SIG-M5 treated with dmso at 0.1 percent for 504 hours (cell line): ENCODE data around the gene THAP12.

Experiments
- DNase-seq: peaks from one replicate; lab custom pipeline; 2025; ENCODE audit not compliant: unreplicated experiment; lab: John Stamatoyannopoulos, UW

Gene THAP12

GRCh38 chr11:76380159-76380976 lies 564 bp downstream of the THAP12 start:
- DNase-seq, result no peak

GRCh38 chr11:76379807-76380158 lies 1.1 kb downstream of the THAP12 start:
- no peak for DNase-seq

- no peak for DNase-seq
Observed at GRCh38 chr11:76376746-76377558, 4.0 kb downstream of the THAP12 start.

GRCh38 chr11:76371170-76371569 lies 9.8 kb downstream of the THAP12 start:
- peak; percentile 28 for DNase-seq

GRCh38 chr11:76369406-76369805 lies 11.5 kb downstream of the THAP12 start:
- no peak for DNase-seq

- DNase-seq, result no peak
Observed at GRCh38 chr11:76368490-76368889, 12.4 kb downstream of the THAP12 start.

GRCh38 chr11:76365038-76365679 lies 15.8 kb downstream of the THAP12 start:
- no peak for DNase-seq

GRCh38 chr11:76362716-76363115 lies 18.2 kb downstream of the THAP12 start:
- no peak for DNase-seq

GRCh38 chr11:76361776-76362175 lies 19.2 kb downstream of the THAP12 start:
- DNase-seq, result no peak

GRCh38 chr11:76361374-76361773 lies 19.6 kb downstream of the THAP12 start:
- no peak for DNase-seq

GRCh38 chr11:76355172-76355571 lies 25.8 kb downstream of the THAP12 start:
- DNase-seq, result no peak

GRCh38 chr11:76348348-76348747 lies 32.6 kb downstream of the THAP12 start:
- no peak for DNase-seq

GRCh38 chr11:76347466-76347865 lies 33.5 kb downstream of the THAP12 start:
- no peak for DNase-seq

GRCh38 chr11:76339221-76339620 lies 41.7 kb downstream of the THAP12 start:
- DNase-seq, result peak; percentile 85

- no peak for DNase-seq
Observed at GRCh38 chr11:76337923-76338322, 43.0 kb downstream of the THAP12 start.

- no peak for DNase-seq
Observed at GRCh38 chr11:76337469-76337868, 43.5 kb downstream of the THAP12 start.

GRCh38 chr11:76336597-76336996 lies 44.3 kb downstream of the THAP12 start:
- DNase-seq, result peak; percentile 43

- peak; percentile 77 for DNase-seq
Observed at GRCh38 chr11:76335842-76336241, 45.1 kb downstream of the THAP12 start.

- no peak for DNase-seq
Observed at GRCh38 chr11:76334826-76335389, 46.0 kb downstream of the THAP12 start.

GRCh38 chr11:76330651-76331050 lies 50.3 kb downstream of the THAP12 start:
- no peak for DNase-seq

GRCh38 chr11:76329983-76330382 lies 50.9 kb downstream of the THAP12 start:
- DNase-seq, result no peak
